AG04450 (cell line): ENCODE measurements around the gene PAPOLG. TPM values are rescaled to one million over a fixed set of nuclear protein-coding genes. Genes with fewer than 3 reads are reported as not detected.

Source experiments
- CTCF ChIA-PET: fragments of 300-600, 350-600 bp; formaldehyde crosslinking; extraction: SDS; loops from one replicate; lab custom pipeline; 2022; ENCODE audit warnings: antibody characterized with exemption, inconsistent platforms; lab: Charles Lee
- POLR2A ChIA-PET: fragments of 350-600 bp; formaldehyde crosslinking; extraction: SDS; loops from one replicate; lab custom pipeline; 2021; ENCODE audit warnings: antibody characterized with exemption, inconsistent platforms; lab: Yijun Ruan, JAX
- DNase-seq: peaks from one replicate; pipeline ENCODE4 v3.0.0-alpha.2; 2011; ENCODE audit warnings: low read depth, low spot score
- H3K27ac ChIP-seq: one replicate; pipeline ENCODE4 v1.5.1; 2012; ENCODE audit warnings: low read depth, low read length, control low read depth
- H3K27me3 ChIP-seq: one replicate; pipeline ENCODE4 v1.6.0; 2012; ENCODE audit warnings: low read length; ENCODE audit not compliant: control insufficient read depth, insufficient read depth
- H3K4me3 ChIP-seq: 2 replicates; pipeline ENCODE4 v1.5.1; 2011; ENCODE audit warnings: mild to moderate bottlenecking, low read depth, low read length, control low read depth
- H3K9me3 ChIP-seq: 2 replicates; pipeline ENCODE4 v1.5.1; 2012; ENCODE audit warnings: low read length; ENCODE audit not compliant: control insufficient read depth, insufficient read depth
- polyA plus RNA-seq: library from polyadenylated mRNA; depleted of rRNA; stranded (reverse); fragments of >200 nt; gene quantifications from 2 replicates; pipeline ENCODE4 v1.2.3, GENCODE V29; 2011
- TF ChIP-seq, protein P1 (sequence below): IDR thresholded peaks from 2 replicates; pipeline ENCODE4 v1.5.1; 2011; ENCODE audit warnings: low read depth, low read length, control low read depth, inconsistent platforms

PAPOLG gene
- polyA plus RNA-seq, 1 experiment = 15.3 TPM

DNA sequence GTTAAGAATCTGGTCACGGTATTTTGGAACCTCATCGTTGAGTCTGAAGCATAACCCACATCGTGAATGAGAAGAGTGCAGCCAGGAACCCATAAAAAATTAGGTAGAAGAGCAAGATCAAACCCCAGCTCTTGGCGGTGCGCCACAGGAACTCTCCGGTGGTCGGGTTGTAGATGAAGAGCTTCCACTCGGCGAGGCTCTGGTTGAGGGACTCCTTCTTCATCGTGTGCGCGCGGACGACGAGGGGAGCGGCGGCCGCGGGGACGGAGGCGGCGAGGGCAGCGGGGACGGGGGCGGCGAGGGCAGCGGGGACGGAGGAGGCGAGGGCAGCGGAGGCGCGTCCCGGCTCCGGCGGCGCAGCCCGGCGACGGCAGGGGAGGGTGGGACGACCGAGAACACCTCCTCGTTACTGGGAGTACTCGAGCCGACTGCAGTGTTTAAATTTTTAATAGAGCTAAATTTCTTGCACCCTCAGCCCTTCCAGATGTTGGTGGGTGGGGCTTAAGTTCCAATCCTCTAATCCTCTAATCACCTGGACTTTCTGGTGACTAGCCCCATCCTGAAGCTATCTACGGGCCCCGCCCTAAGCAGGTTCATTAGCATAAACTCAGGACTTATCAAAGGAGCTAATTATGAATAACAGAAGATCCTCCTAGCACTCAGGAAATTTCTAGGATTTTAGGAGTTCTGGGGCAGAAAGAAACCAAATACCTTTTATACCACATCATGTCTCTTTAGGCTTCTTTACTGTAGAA, 20.4 kb upstream of the PAPOLG start:
- CTCF ChIA-PET = interaction anchor here (1.1 kb wide), 1 partner anchor 28 kb away, joined by 3 read pairs; no protein-coding TSS in a partner anchor
- Histone ChIP-seq H3K4me3 (peak overlapping the region; percentile 34), H3K27me3 (peaks cover 18% of the 10 kb centered on the region), H3K9me3 (no peaks in the 10 kb centered on the region), H3K27ac (no peak overlapping the region)
- TF ChIP-seq, protein P1, sequence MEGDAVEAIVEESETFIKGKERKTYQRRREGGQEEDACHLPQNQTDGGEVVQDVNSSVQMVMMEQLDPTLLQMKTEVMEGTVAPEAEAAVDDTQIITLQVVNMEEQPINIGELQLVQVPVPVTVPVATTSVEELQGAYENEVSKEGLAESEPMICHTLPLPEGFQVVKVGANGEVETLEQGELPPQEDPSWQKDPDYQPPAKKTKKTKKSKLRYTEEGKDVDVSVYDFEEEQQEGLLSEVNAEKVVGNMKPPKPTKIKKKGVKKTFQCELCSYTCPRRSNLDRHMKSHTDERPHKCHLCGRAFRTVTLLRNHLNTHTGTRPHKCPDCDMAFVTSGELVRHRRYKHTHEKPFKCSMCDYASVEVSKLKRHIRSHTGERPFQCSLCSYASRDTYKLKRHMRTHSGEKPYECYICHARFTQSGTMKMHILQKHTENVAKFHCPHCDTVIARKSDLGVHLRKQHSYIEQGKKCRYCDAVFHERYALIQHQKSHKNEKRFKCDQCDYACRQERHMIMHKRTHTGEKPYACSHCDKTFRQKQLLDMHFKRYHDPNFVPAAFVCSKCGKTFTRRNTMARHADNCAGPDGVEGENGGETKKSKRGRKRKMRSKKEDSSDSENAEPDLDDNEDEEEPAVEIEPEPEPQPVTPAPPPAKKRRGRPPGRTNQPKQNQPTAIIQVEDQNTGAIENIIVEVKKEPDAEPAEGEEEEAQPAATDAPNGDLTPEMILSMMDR = no peak
- POLR2A ChIA-PET = no interaction called here
- no peak for DNase-seq

DNA sequence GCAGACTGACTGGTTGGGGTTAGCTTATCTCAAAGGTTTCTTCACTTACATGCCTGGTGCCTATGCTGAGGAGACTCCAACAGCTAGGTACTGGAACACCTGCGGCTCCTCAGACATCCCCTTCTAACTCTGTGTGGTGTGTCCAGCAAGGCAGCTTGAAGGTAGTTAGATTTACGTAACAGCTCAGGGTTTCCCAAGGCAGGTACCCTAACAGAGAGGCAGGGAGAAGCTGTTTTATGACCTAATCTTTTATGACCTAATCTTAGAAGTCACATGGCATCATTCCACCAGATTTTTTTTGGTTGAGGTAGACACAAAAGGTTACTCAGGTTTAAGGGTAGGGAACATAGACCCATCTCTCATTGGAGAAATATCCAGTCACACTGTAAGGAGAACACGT, 17.4 kb upstream of the PAPOLG start:
- DNase-seq = no peak
- POLR2A ChIA-PET = no interaction called here
- H3K27ac ChIP-seq = no peak overlapping the region
- CTCF ChIA-PET = no interaction called here
- no peak overlapping the region for H3K4me3 ChIP-seq
- TF ChIP-seq, protein P1 = no peak
- peaks cover 18% of the 10 kb centered on the region for H3K27me3 ChIP-seq
- H3K9me3 ChIP-seq = no peaks in the 10 kb centered on the region

DNA sequence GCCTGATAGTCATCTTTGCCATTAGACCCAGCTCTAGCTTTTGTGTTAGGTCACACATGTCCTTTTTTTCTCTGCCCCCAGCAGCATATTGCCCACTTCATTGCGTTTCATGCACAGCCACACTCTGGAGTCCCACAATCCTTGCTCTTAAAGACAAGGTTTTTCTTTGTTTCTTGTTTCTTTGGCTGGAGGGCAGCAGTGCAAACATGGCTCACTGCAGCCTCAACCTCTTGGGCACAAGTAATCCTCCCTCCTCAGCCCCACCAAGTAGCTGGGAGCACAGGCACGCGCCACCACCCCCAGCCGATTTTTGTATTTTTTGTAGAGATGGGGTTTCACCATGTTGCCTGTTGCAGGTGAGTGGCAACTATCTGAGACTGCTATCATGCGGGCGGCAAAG, 16.9 kb upstream of the PAPOLG start:
- peaks cover 16% of the 10 kb centered on the region for H3K27me3 ChIP-seq
- POLR2A ChIA-PET = no interaction called here
- no peak for DNase-seq
- H3K4me3 ChIP-seq = no peak overlapping the region
- no peak overlapping the region for H3K27ac ChIP-seq
- no peaks in the 10 kb centered on the region for H3K9me3 ChIP-seq
- CTCF ChIA-PET = no interaction called here
- TF ChIP-seq, protein P1 = no peak

DNA sequence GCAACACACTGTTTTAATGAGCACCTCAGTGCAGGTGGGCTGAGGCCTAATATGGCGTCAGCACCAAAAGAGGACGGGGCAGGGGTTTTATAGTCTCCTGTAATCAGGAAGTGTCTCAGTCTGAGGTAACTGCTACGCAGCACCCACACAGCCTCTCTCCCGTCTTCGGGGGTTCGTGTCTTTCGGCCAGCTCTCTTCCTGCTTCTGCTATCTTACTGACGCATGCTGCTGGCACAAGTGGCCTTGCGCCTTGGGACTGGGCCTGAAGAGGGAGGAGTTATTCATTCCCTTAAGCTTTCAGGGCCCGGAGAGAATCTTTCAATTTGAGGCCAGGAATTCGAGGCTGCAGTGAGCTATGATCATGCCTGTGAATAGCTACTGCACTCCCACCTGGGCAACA, 14.5 kb upstream of the PAPOLG start:
- CTCF ChIA-PET = no interaction called here
- H3K9me3 ChIP-seq = no peaks in the 10 kb centered on the region
- TF ChIP-seq, protein P1 = no peak
- no peak overlapping the region for H3K27ac ChIP-seq
- POLR2A ChIA-PET = no interaction called here
- no peak for DNase-seq
- no peak overlapping the region for H3K4me3 ChIP-seq
- peaks cover 10% of the 10 kb centered on the region for H3K27me3 ChIP-seq

DNA sequence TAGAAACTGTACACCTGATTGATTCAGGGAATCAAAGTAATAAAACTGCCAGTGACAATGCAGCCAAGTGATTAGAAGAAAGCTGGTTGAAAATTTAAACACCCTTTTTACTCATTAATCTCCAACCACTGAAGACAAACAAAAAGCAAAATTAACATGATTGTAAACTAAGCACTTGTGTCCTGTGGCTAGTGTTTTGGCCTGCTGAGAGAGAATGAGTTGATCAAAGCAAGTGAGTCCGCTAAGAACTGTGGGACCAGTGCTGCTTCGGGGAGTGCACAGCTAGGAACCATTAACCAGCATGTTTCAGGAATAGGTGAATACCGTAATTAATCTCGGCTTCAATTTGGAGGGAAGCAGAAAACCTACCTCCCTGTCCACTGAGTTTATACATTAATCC, 13.6 kb upstream of the PAPOLG start:
- Histone ChIP-seq H3K27ac (no peak overlapping the region), H3K4me3 (no peak overlapping the region), H3K9me3 (no peaks in the 10 kb centered on the region), H3K27me3 (peaks cover 12% of the 10 kb centered on the region)
- CTCF ChIA-PET = no interaction called here
- POLR2A ChIA-PET = no interaction called here
- DNase-seq = no peak
- TF ChIP-seq, protein P1 = no peak
